ENCODE data around the gene DPYSL5.

The DPYSL5 gene

GRCh38 chr2:26946841-26947784 is 99.2 kb downstream of the DPYSL5 start:
- H3F3A ChIP-seq (ENCODE audit: insufficient read depth, low read length): no peaks in the 10 kb centered on the region
- no peaks in the 10 kb centered on the region; the same call in 1 of the 2 replicates for H3K27me3 ChIP-seq (ENCODE audit: insufficient read depth, low read length)
- no peak overlapping the region for H2AFZ ChIP-seq (ENCODE audit: low read length)
- no peak overlapping the region for H3K9ac ChIP-seq (ENCODE audit: low read length)
- H3K79me2 ChIP-seq (ENCODE audit: insufficient read depth, low read length): no peaks in the 10 kb centered on the region
- no peaks in the 10 kb centered on the region for H3K36me3 ChIP-seq (ENCODE audit: insufficient read depth, low read length)
- H3K27ac ChIP-seq (ENCODE audit: low read depth, low read length, poor library complexity, severe bottlenecking): no peak overlapping the region
- H3K4me2 ChIP-seq (ENCODE audit: low read length): no peak overlapping the region
- no peak for TF ChIP-seq EZH2 (IDR thresholded peaks at IDR 0.05; ENCODE audit: borderline replicate concordance, low read length)
- TF ChIP-seq CTCF (IDR thresholded peaks at IDR 0.05; ENCODE audit: low read length): no peak
- no peak overlapping the region for H3K4me3 ChIP-seq (ENCODE audit: low read depth, low read length, poor library complexity, severe bottlenecking)
- no peaks in the 10 kb centered on the region for H3K4me1 ChIP-seq (ENCODE audit: insufficient read depth, low read length, severe bottlenecking)
- H4K20me1 ChIP-seq (ENCODE audit: insufficient read depth, low read length): no peaks in the 10 kb centered on the region
- no peaks in the 10 kb centered on the region for H3K9me2 ChIP-seq (ENCODE audit: low read depth, low read length)
- H3K9me3 ChIP-seq (ENCODE audit: low read length): no peaks in the 10 kb centered on the region

- no peaks in the 10 kb centered on the region; the same call in 1 of the 2 replicates for H3K27me3 ChIP-seq (ENCODE audit: insufficient read depth, low read length)
- H3F3A ChIP-seq (ENCODE audit: insufficient read depth, low read length): no peaks in the 10 kb centered on the region
- no peaks in the 10 kb centered on the region for H3K36me3 ChIP-seq (ENCODE audit: insufficient read depth, low read length)
- H3K4me1 ChIP-seq (ENCODE audit: insufficient read depth, low read length, severe bottlenecking): no peaks in the 10 kb centered on the region
- TF ChIP-seq EZH2 (IDR thresholded peaks at IDR 0.05; ENCODE audit: borderline replicate concordance, low read length): no peak
- TF ChIP-seq CTCF (IDR thresholded peaks at IDR 0.05; ENCODE audit: low read length): no peak
- H3K9ac ChIP-seq (ENCODE audit: low read length): no peak overlapping the region
- H3K9me2 ChIP-seq (ENCODE audit: low read depth, low read length): no peaks in the 10 kb centered on the region
- H3K9me3 ChIP-seq (ENCODE audit: low read length): no peaks in the 10 kb centered on the region
- H4K20me1 ChIP-seq (ENCODE audit: insufficient read depth, low read length): no peaks in the 10 kb centered on the region
- no peak overlapping the region for H3K4me3 ChIP-seq (ENCODE audit: low read depth, low read length, poor library complexity, severe bottlenecking)
- no peak overlapping the region for H3K4me2 ChIP-seq (ENCODE audit: low read length)
- H3K79me2 ChIP-seq (ENCODE audit: insufficient read depth, low read length): no peaks in the 10 kb centered on the region
- H3K27ac ChIP-seq (ENCODE audit: low read depth, low read length, poor library complexity, severe bottlenecking): no peak overlapping the region
- H2AFZ ChIP-seq (ENCODE audit: low read length): no peak overlapping the region
Observed at GRCh38 chr2:26948800-26949199, 100.9 kb downstream of the DPYSL5 start.

- Histone ChIP-seq H3K9me3 (ENCODE audit: low read length) (no peaks in the 10 kb centered on the region), H4K20me1 (ENCODE audit: insufficient read depth, low read length) (no peaks in the 10 kb centered on the region), H3K4me2 (ENCODE audit: low read length) (no peak overlapping the region), H3K4me3 (ENCODE audit: low read depth, low read length, poor library complexity, severe bottlenecking) (no peak overlapping the region), H3K9me2 (ENCODE audit: low read depth, low read length) (no peaks in the 10 kb centered on the region), H3K4me1 (ENCODE audit: insufficient read depth, low read length, severe bottlenecking) (no peaks in the 10 kb centered on the region), H2AFZ (ENCODE audit: low read length) (no peak overlapping the region), H3K36me3 (ENCODE audit: insufficient read depth, low read length) (no peaks in the 10 kb centered on the region), H3K27ac (ENCODE audit: low read depth, low read length, poor library complexity, severe bottlenecking) (no peak overlapping the region), H3K27me3 (ENCODE audit: insufficient read depth, low read length) (no peaks in the 10 kb centered on the region; the same call in 1 of the 2 replicates), H3F3A (ENCODE audit: insufficient read depth, low read length) (no peaks in the 10 kb centered on the region), H3K79me2 (ENCODE audit: insufficient read depth, low read length) (no peaks in the 10 kb centered on the region), H3K9ac (ENCODE audit: low read length) (no peak overlapping the region)
- no peak for TF ChIP-seq EZH2 (IDR thresholded peaks at IDR 0.05; ENCODE audit: borderline replicate concordance, low read length)
- TF ChIP-seq CTCF (IDR thresholded peaks at IDR 0.05; ENCODE audit: low read length): no peak
Observed at GRCh38 chr2:26950246-26950645, 102.3 kb downstream of the DPYSL5 start.
